HG02885 (cell line): ENCODE results near the gene SHC4.
"Not testable (repeated sequence)": the region's sequence is repeated elsewhere in the genome, so short reads cannot be mapped to it uniquely, and the experiment has no call there.

Experiments
- ATAC-seq: cut with Tn5 transposase; IDR thresholded peaks from one replicate; pipeline ENCODE4 v1.9.1; 2021; ENCODE audit warnings: mild to moderate bottlenecking; ENCODE audit not compliant: unreplicated experiment, poor library complexity

Gene SHC4

GRCh38 chr15:48928877-48929538 lies 34.7 kb downstream of the SHC4 start:
- ATAC-seq = no peak

GRCh38 chr15:48925714-48926223 lies 38.0 kb downstream of the SHC4 start:
- no peak for ATAC-seq

GRCh38 chr15:48924528-48925393 lies 39.0 kb downstream of the SHC4 start:
- ATAC-seq = no peak

- no peak for ATAC-seq
Measured at GRCh38 chr15:48922046-48922445, 41.7 kb downstream of the SHC4 start.

GRCh38 chr15:48916721-48917120 lies 47.0 kb downstream of the SHC4 start:
- no peak for ATAC-seq

- ATAC-seq = no peak
Measured at GRCh38 chr15:48915861-48916260, 47.9 kb downstream of the SHC4 start.

- no peak for ATAC-seq
Measured at GRCh38 chr15:48914717-48915116, 49.0 kb downstream of the SHC4 start.

GRCh38 chr15:48913141-48913540 lies 50.6 kb downstream of the SHC4 start:
- ATAC-seq = no peak

- not testable (repeated sequence) for ATAC-seq
Measured at GRCh38 chr15:48910554-48910953, 53.2 kb downstream of the SHC4 start.

- not testable (repeated sequence) for ATAC-seq
Measured at GRCh38 chr15:48909313-48909712, 54.4 kb downstream of the SHC4 start.

GRCh38 chr15:48905847-48906246 lies 57.9 kb downstream of the SHC4 start:
- no peak for ATAC-seq

GRCh38 chr15:48905216-48905615 lies 58.5 kb downstream of the SHC4 start:
- no peak for ATAC-seq

GRCh38 chr15:48904758-48905157 lies 59.0 kb downstream of the SHC4 start:
- no peak for ATAC-seq

- ATAC-seq = no peak
Measured at GRCh38 chr15:48899793-48900192, 63.9 kb downstream of the SHC4 start.

GRCh38 chr15:48898446-48898845 lies 65.3 kb downstream of the SHC4 start:
- ATAC-seq = no peak

GRCh38 chr15:48898032-48898431 lies 65.7 kb downstream of the SHC4 start:
- ATAC-seq = no peak

GRCh38 chr15:48896869-48897814 lies 66.6 kb downstream of the SHC4 start:
- ATAC-seq = no peak

- no peak for ATAC-seq
Measured at GRCh38 chr15:48893311-48893710, 70.4 kb downstream of the SHC4 start.

GRCh38 chr15:48891232-48891765 lies 72.4 kb downstream of the SHC4 start:
- no peak for ATAC-seq

GRCh38 chr15:48890375-48890972 lies 73.2 kb downstream of the SHC4 start:
- ATAC-seq = no peak
